Aorta (tissue), 5 donors: ENCODE results near the gene ARHGAP12. TPM values are rescaled to one million over a fixed set of nuclear protein-coding genes. Genes with fewer than 3 reads are reported as not detected.

Experiments used
- ATAC-seq: fragments of 200-7000 bp; cut with Tn5 transposase; one replicate; pipeline ENCODE4 v1.9.1; 2022; ENCODE audit warnings: moderate library complexity; ENCODE audit not compliant: low FRiP score
- DNase-seq, 2 donors: peaks; one replicate each; pipeline ENCODE4 v3.0.0-alpha.2; 2020
- H3K27ac ChIP-seq, 2 donors: one replicate each; pipeline ENCODE4 v1.5.1; 2013; ENCODE audit warnings: low read length in 2 of 2, mild to moderate bottlenecking in 2 of 2, moderate library complexity in 2 of 2, control low read depth in 1 of 2, inconsistent platforms in 1 of 2, low read depth in 1 of 2
- H3K27me3 ChIP-seq, 2 donors: one replicate each; pipeline ENCODE4 v1.6.1; 2013; ENCODE audit warnings: control low read depth in 1 of 2, low read length in 1 of 2, mild to moderate bottlenecking in 1 of 2, moderate library complexity in 1 of 2; ENCODE audit not compliant: insufficient read depth in 2 of 2, control insufficient read depth in 1 of 2
- H3K36me3 ChIP-seq, 2 donors: one replicate each; pipeline ENCODE4 v1.6.1; 2013; ENCODE audit warnings: control low read depth in 1 of 2, low read length in 1 of 2, mild to moderate bottlenecking in 1 of 2; ENCODE audit not compliant: insufficient read depth in 2 of 2, control insufficient read depth in 1 of 2
- H3K4me1 ChIP-seq, 2 donors: one replicate each; pipeline ENCODE4 v1.6.1; 2013; ENCODE audit warnings: low read length in 2 of 2, control low read depth in 1 of 2, mild to moderate bottlenecking in 1 of 2, moderate library complexity in 1 of 2; ENCODE audit not compliant: insufficient read depth in 2 of 2, control insufficient read depth in 1 of 2
- H3K4me3 ChIP-seq, 2 donors: one replicate each; pipeline ENCODE4 v1.5.1; 2013; ENCODE audit warnings: low read length in 2 of 2, control low read depth in 1 of 2, mild to moderate bottlenecking in 1 of 2
- H3K9me3 ChIP-seq: one replicate; pipeline ENCODE4 v1.6.1; 2013; ENCODE audit warnings: mild to moderate bottlenecking, low read length; ENCODE audit not compliant: control insufficient read depth
- WGBS, 2 donors: extraction: QIAGEN DNeasy Blood & Tissue Kit; methylation state at CpG; one replicate each; pipeline ENCODE4 v1.1.7; 2013; 5-methylcytosine and 5-hydroxymethylcytosine counted together
- intact Hi-C, 2 donors: fragments of 100-400 bp; cut with DNase I; formaldehyde crosslinking; loops; one replicate each; pipeline versions ENCODE4 v1.14.2 to v1.15.0; 2022
- polyA plus RNA-seq, 2 donors: library from polyadenylated mRNA; stranded (reverse); fragments of 200-250 nt; gene quantifications; one replicate each; pipeline ENCODE4 v1.2.3, GENCODE V29; 2013
- total RNA-seq, 2 donors: library from RNA; stranded (reverse); fragmentation: NEBNext Ultra II Directional; extraction: Animal tissue kit (Norgen Biotek cat#: 25700); gene quantifications; one replicate each; pipeline ENCODE4 v1.2.1, GENCODE V29; 2021
- donor health status: healthy with polysubstance abuse.
- donor health status: Bipolar disorder and iron deficiency.
- donor health status: DM: no; HTN: no; CAD: no.
- donor health status: DM: no; HTN: no; CAD: no.
- donor health status: DM: yes; HTN: yes; CAD: no.

ARHGAP12 gene
- total and polyA plus RNA-seq, 4 donors, result 17.0 to 34.6 (median 20.5) TPM

DNA sequence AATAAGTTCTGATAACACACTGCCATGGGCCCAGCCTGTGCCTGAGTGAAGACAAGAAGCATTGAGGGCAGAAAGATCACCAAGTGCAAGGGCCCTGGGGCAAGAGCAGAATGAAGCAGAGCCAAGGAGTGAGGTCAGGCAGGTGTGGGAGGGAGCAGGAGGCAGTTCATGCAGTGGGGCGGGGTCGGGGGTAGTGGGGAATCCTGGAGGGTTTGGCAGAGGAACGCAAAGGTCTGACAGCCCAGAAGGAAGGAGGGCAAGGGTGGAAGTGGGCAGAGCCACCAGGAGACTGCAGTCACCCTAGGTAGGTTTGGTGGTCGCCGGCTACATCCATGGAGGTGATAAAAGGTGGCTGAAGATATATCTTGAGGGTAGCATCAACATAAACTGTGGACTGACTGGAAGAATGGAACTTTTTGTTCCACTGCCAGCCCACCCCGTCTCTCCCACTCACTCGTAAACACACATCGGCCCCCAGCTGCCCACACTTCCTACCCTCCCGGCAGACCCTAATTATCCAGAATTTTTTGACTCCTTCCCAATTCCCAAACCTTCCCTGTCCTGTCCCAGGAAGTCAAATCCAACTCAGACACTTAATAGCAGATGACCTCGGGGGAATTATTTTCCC, 172.4 kb downstream of the ARHGAP12 start:
- intact Hi-C loops, result loop anchor here (5.0 kb wide), 2 partner anchors 54 to 109 kb away; no protein-coding TSS in a partner anchor
- Histone ChIP-seq H3K27me3 (no peaks in the 10 kb centered on the region), H3K9me3 (no peaks in the 10 kb centered on the region), H3K27ac (no peak overlapping the region), H3K36me3 (no peaks in the 10 kb centered on the region), H3K4me1 (no peaks in the 10 kb centered on the region), H3K4me3 (no peak overlapping the region)
- 85 to 89% methylated on average over 10 of the region's 10 CpGs for WGBS, 2 donors
- DNase-seq (no peak), ATAC-seq (no peak)

Other genes starting within 250 kb of the ARHGAP12 start
- 100 to 1,000 TPM; 111 to 191 TPM for gene KIF5B, start 127.6 kb upstream of the ARHGAP12 start, total RNA-seq
- gene KIF5B, start 127.6 kb upstream of the ARHGAP12 start, polyA plus RNA-seq, result 10 to 100 TPM; 48.4 to 91.7 TPM